ENCODE results near the gene WDFY2.

GRCh38 chr13:51769455-51770127 is 185.3 kb downstream of the WDFY2 start:
- TF ChIP-seq HMGXB4 (CRISPR knock-in tag; IDR thresholded peaks at IDR 0.05) (no peak), IRF1 (CRISPR knock-in tag; IDR thresholded peaks at IDR 0.05) (no peak), GABPB1 (CRISPR knock-in tag; IDR thresholded peaks at IDR 0.05) (no peak), CTCF (IDR thresholded peaks at IDR 0.05) (no peak), ZNF512 (CRISPR knock-in tag; IDR thresholded peaks at IDR 0.05; ENCODE audit: borderline replicate concordance) (no peak), USF2 (CRISPR knock-in tag; IDR thresholded peaks at IDR 0.05) (no peak), RORB (CRISPR knock-in tag; IDR thresholded peaks at IDR 0.05) (no peak), CBFB (CRISPR knock-in tag; IDR thresholded peaks at IDR 0.05; ENCODE audit: low read depth) (no peak), ESRRA (CRISPR knock-in tag; IDR thresholded peaks at IDR 0.05; ENCODE audit: borderline replicate concordance) (no peak), FOXK1 (CRISPR knock-in tag; IDR thresholded peaks at IDR 0.05) (no peak), ATF2 (CRISPR knock-in tag; IDR thresholded peaks at IDR 0.05; ENCODE audit: borderline replicate concordance, low read depth) (no peak), NR3C1 (CRISPR knock-in tag; conservative IDR thresholded peaks at IDR 0.05; ENCODE audit: low read depth) (no peak), NFYB (CRISPR knock-in tag; conservative IDR thresholded peaks at IDR 0.05; ENCODE audit: low read depth) (no peak)

All from WTC11 (cell line).